ENCODE measurements around the gene NUP88. TPM values are rescaled to one million over a fixed set of nuclear protein-coding genes. Genes with fewer than 3 reads are reported as not detected.

NUP88 gene
- 61.7 to 67.6 TPM (median 66.3 TPM) in 3 replicates for total RNA-seq

GRCh38 chr17:5419356-5419958 is at the start of gene NUP88:
Gene NUP88 (minus strand): TSS chr17:5419662. CDS start chr17:5419650, 12 bp downstream.
- H3K27ac Mint-ChIP-seq: peak within 1 kb of the TSS; percentile 100
- TF ChIP-seq, protein P1, sequence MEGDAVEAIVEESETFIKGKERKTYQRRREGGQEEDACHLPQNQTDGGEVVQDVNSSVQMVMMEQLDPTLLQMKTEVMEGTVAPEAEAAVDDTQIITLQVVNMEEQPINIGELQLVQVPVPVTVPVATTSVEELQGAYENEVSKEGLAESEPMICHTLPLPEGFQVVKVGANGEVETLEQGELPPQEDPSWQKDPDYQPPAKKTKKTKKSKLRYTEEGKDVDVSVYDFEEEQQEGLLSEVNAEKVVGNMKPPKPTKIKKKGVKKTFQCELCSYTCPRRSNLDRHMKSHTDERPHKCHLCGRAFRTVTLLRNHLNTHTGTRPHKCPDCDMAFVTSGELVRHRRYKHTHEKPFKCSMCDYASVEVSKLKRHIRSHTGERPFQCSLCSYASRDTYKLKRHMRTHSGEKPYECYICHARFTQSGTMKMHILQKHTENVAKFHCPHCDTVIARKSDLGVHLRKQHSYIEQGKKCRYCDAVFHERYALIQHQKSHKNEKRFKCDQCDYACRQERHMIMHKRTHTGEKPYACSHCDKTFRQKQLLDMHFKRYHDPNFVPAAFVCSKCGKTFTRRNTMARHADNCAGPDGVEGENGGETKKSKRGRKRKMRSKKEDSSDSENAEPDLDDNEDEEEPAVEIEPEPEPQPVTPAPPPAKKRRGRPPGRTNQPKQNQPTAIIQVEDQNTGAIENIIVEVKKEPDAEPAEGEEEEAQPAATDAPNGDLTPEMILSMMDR (IDR thresholded peaks at IDR 0.05; ENCODE audit: unreplicated experiment): no peak
- H3K9me3 Mint-ChIP-seq: no peaks in the 10 kb centered on the region
- peaks cover 30% of the 10 kb centered on the region for H3K4me1 Mint-ChIP-seq
- H3K36me3 Mint-ChIP-seq: peaks cover 9% of the 10 kb centered on the region
- peak; percentile 94 to 96 for DNase-seq (ENCODE audit: low spot score in 2 of 2, unreplicated experiment in 2 of 2)
- H3K27me3 Mint-ChIP-seq (ENCODE audit: low read depth): no peaks in the 10 kb centered on the region
- peak within 1 kb of the TSS; percentile 100 for H3K4me3 Mint-ChIP-seq

- no peaks in the 10 kb centered on the region for H3K9me3 Mint-ChIP-seq
- H3K27me3 Mint-ChIP-seq (ENCODE audit: low read depth): no peaks in the 10 kb centered on the region
These were observed 48.6 kb upstream of the NUP88 start for GRCh38 chr17:5468075-5468473.

GRCh38 chr17:5467416-5467815 is 48.0 kb upstream of the NUP88 start:
- TF ChIP-seq, protein P1 (IDR thresholded peaks at IDR 0.05; ENCODE audit: unreplicated experiment): no peak
- H3K9me3 Mint-ChIP-seq: no peaks in the 10 kb centered on the region
- peaks cover 23% of the 10 kb centered on the region for H3K4me1 Mint-ChIP-seq
- peak overlapping the region; percentile 83 for H3K27ac Mint-ChIP-seq
- no peak for DNase-seq (ENCODE audit: low spot score in 2 of 2, unreplicated experiment in 2 of 2)
- peaks cover 13% of the 10 kb centered on the region for H3K36me3 Mint-ChIP-seq
- H3K4me3 Mint-ChIP-seq: peak overlapping the region; percentile 78
- no peaks in the 10 kb centered on the region for H3K27me3 Mint-ChIP-seq (ENCODE audit: low read depth)

More at GRCh38 chr17:5468075-5468473, 48.6 kb upstream of the NUP88 start:
- peaks cover 23% of the 10 kb centered on the region for H3K4me1 Mint-ChIP-seq
- TF ChIP-seq, protein P1 (IDR thresholded peaks at IDR 0.05; ENCODE audit: unreplicated experiment): no peak
- DNase-seq (ENCODE audit: low spot score in 2 of 2, unreplicated experiment in 2 of 2): no peak
- peaks cover 14% of the 10 kb centered on the region for H3K36me3 Mint-ChIP-seq
- peak overlapping the region; percentile 78 for H3K4me3 Mint-ChIP-seq
- peak overlapping the region; percentile 83 for H3K27ac Mint-ChIP-seq

- Mint-ChIP-seq H3K9me3 (no peaks in the 10 kb centered on the region), H3K4me1 (peaks cover 23% of the 10 kb centered on the region), H3K27ac (no peak overlapping the region), H3K36me3 (peaks cover 7% of the 10 kb centered on the region), H3K27me3 (ENCODE audit: low read depth) (no peaks in the 10 kb centered on the region), H3K4me3 (no peak overlapping the region)
- DNase-seq (ENCODE audit: low spot score in 2 of 2, unreplicated experiment in 2 of 2): no peak
- TF ChIP-seq, protein P1 (IDR thresholded peaks at IDR 0.05; ENCODE audit: unreplicated experiment): no peak
These were observed 46.8 kb upstream of the NUP88 start for GRCh38 chr17:5466295-5466694.

- Mint-ChIP-seq H3K36me3 (peaks cover 14% of the 10 kb centered on the region), H3K27me3 (ENCODE audit: low read depth) (no peaks in the 10 kb centered on the region), H3K9me3 (no peaks in the 10 kb centered on the region), H3K27ac (no peak overlapping the region), H3K4me1 (peaks cover 23% of the 10 kb centered on the region), H3K4me3 (no peak overlapping the region)
- DNase-seq (ENCODE audit: low spot score in 2 of 2, unreplicated experiment in 2 of 2): no peak
- TF ChIP-seq, protein P1 (IDR thresholded peaks at IDR 0.05; ENCODE audit: unreplicated experiment): no peak
These were observed 45.5 kb upstream of the NUP88 start for GRCh38 chr17:5464717-5465507.

Measured in mesothelial cell of epicardium (in vitro differentiated cells).